Trophoblast cell (in vitro differentiated cells and primary cell): ENCODE results near the gene RAB8A.

Experiments
- DNase-seq, 2 donors: peaks; one replicate each; pipeline ENCODE4 v3.0.0-alpha.2; 2016
- H2AFZ ChIP-seq: 2 replicates; pipeline ENCODE4 v1.6.1; 2013; ENCODE audit warnings: low read length, moderate library complexity, mild to moderate bottlenecking; ENCODE audit not compliant: insufficient read depth, poor library complexity
- H2AK5ac ChIP-seq: 2 replicates; pipeline ENCODE4 v1.6.1; 2013; ENCODE audit warnings: mild to moderate bottlenecking, low read length
- H2BK120ac ChIP-seq: 2 replicates; pipeline ENCODE4 v1.6.1; 2013; ENCODE audit warnings: low read length, mild to moderate bottlenecking, moderate library complexity; ENCODE audit not compliant: insufficient read depth, poor library complexity
- H2BK12ac ChIP-seq: 2 replicates; pipeline ENCODE4 v1.6.1; 2013; ENCODE audit warnings: mild to moderate bottlenecking, low read length, moderate library complexity
- H2BK5ac ChIP-seq: 2 replicates; pipeline ENCODE4 v1.6.1; 2013; ENCODE audit warnings: low read length, low read depth, moderate library complexity, mild to moderate bottlenecking; ENCODE audit not compliant: poor library complexity
- H3K14ac ChIP-seq: 2 replicates; pipeline ENCODE4 v1.6.1; 2013; ENCODE audit warnings: mild to moderate bottlenecking, low read length
- H3K18ac ChIP-seq: 2 replicates; pipeline ENCODE4 v1.6.1; 2013; ENCODE audit warnings: mild to moderate bottlenecking, low read length
- H3K23ac ChIP-seq: 2 replicates; pipeline ENCODE4 v1.6.1; 2013; ENCODE audit warnings: low read length
- H3K27ac ChIP-seq: 2 replicates; pipeline ENCODE4 v1.5.1; 2013; ENCODE audit warnings: low read depth, mild to moderate bottlenecking, inconsistent platforms, low read length, moderate library complexity
- H3K27me3 ChIP-seq: 2 replicates; pipeline ENCODE4 v1.6.1; 2013; ENCODE audit warnings: inconsistent platforms, mild to moderate bottlenecking, low read length, moderate library complexity; ENCODE audit not compliant: insufficient read depth
- H3K36me3 ChIP-seq, 2 experiments: 1 replicate in 1 of 2; 2 replicates in 1 of 2; pipeline ENCODE4 v1.6.1; 2013; ENCODE audit warnings: low read length in 2 of 2, mild to moderate bottlenecking in 2 of 2, moderate library complexity in 1 of 2; ENCODE audit not compliant: insufficient read depth in 2 of 2, control insufficient read depth in 1 of 2
- H3K4ac ChIP-seq: 2 replicates; pipeline ENCODE4 v1.6.1; 2013; ENCODE audit warnings: low read depth, mild to moderate bottlenecking, low read length, moderate library complexity
- H3K4me1 ChIP-seq, 2 experiments: 1 replicate in 1 of 2; 2 replicates in 1 of 2; pipeline ENCODE4 v1.6.1; 2013; ENCODE audit warnings: low read length in 2 of 2, mild to moderate bottlenecking in 2 of 2, moderate library complexity in 1 of 2; ENCODE audit not compliant: insufficient read depth in 2 of 2, control insufficient read depth in 1 of 2
- H3K4me2 ChIP-seq: 2 replicates; pipeline ENCODE4 v1.6.1; 2013; ENCODE audit warnings: inconsistent platforms, mild to moderate bottlenecking, low read length, moderate library complexity
- H3K4me3 ChIP-seq: 2 replicates; pipeline ENCODE4 v1.5.1; 2013; ENCODE audit warnings: mild to moderate bottlenecking, low read depth, low read length, inconsistent platforms
- H3K79me1 ChIP-seq: one replicate; pipeline ENCODE4 v1.6.1; 2013; ENCODE audit warnings: low read length
- H3K79me2 ChIP-seq: 2 replicates; pipeline ENCODE4 v1.6.1; 2013; ENCODE audit warnings: low read length, mild to moderate bottlenecking; ENCODE audit not compliant: control insufficient read depth, insufficient read depth, poor library complexity
- H3K9ac ChIP-seq: 2 replicates; pipeline ENCODE4 v1.6.1; 2013; ENCODE audit warnings: mild to moderate bottlenecking, low read length
- H3K9me3 ChIP-seq: 2 replicates; pipeline ENCODE4 v1.6.1; 2013; ENCODE audit warnings: low read depth, mild to moderate bottlenecking, control low read depth, inconsistent platforms, low read length; ENCODE audit not compliant: insufficient read depth
- H4K12ac ChIP-seq: 2 replicates; pipeline ENCODE4 v1.6.1; 2013; ENCODE audit warnings: low read depth, mild to moderate bottlenecking, low read length, moderate library complexity
- H4K8ac ChIP-seq: 2 replicates; pipeline ENCODE4 v1.6.1; 2013; ENCODE audit warnings: low read depth, mild to moderate bottlenecking, low read length, moderate library complexity
- H4K91ac ChIP-seq: one replicate; pipeline ENCODE4 v1.6.1; 2013; ENCODE audit warnings: low read depth, mild to moderate bottlenecking, low read length, moderate library complexity
- WGBS: extraction: QIAGEN DNeasy Blood & Tissue Kit; methylation state at CpG from one replicate; pipeline ENCODE4 v1.1.7; 2013; ENCODE audit warnings: missing lambda C conversion rate; ENCODE audit not compliant: insufficient read length, insufficient coverage; ENCODE audit errors: extremely low coverage; 5-methylcytosine and 5-hydroxymethylcytosine counted together

Gene RAB8A

GRCh38 chr19:16166417-16166816 is 54.7 kb downstream of the RAB8A start:
- no peak overlapping the region for H3K27ac ChIP-seq
- H3K9me3 ChIP-seq = peaks cover 2% of the 10 kb centered on the region
- H3K36me3 ChIP-seq = no peaks in the 10 kb centered on the region
- DNase-seq = no peak
- H2BK12ac ChIP-seq = no peak overlapping the region
- no peak overlapping the region for H3K23ac ChIP-seq
- no peak overlapping the region for H3K4me2 ChIP-seq
- no peak overlapping the region for H2BK5ac ChIP-seq
- no peaks in the 10 kb centered on the region for H3K79me2 ChIP-seq
- H2AFZ ChIP-seq = no peak overlapping the region
- H4K91ac ChIP-seq = no peak overlapping the region
- H4K12ac ChIP-seq = no peak overlapping the region
- no peaks in the 10 kb centered on the region for H3K4me1 ChIP-seq
- H3K14ac ChIP-seq = no peak overlapping the region
- no CpG with 5 or more reads among the region's 1 CpG for WGBS
- no peaks in the 10 kb centered on the region for H3K27me3 ChIP-seq
- no peak overlapping the region for H2AK5ac ChIP-seq
- H3K18ac ChIP-seq = no peak overlapping the region
- H3K79me1 ChIP-seq = no peaks in the 10 kb centered on the region
- no peak overlapping the region for H3K9ac ChIP-seq
- H3K4ac ChIP-seq = no peak overlapping the region
- H4K8ac ChIP-seq = no peak overlapping the region
- no peak overlapping the region for H2BK120ac ChIP-seq
- H3K4me3 ChIP-seq = no peak overlapping the region

GRCh38 chr19:16167055-16167454 is 55.4 kb downstream of the RAB8A start:
- Histone ChIP-seq H2BK120ac (no peak overlapping the region), H3K9ac (no peak overlapping the region), H3K79me1 (no peaks in the 10 kb centered on the region), H3K4ac (no peak overlapping the region), H2BK12ac (no peak overlapping the region), H3K4me3 (no peak overlapping the region), H2AFZ (no peak overlapping the region), H4K12ac (no peak overlapping the region), H3K18ac (no peak overlapping the region), H4K8ac (no peak overlapping the region), H3K27ac (no peak overlapping the region), H3K4me1 (no peaks in the 10 kb centered on the region), H3K14ac (no peak overlapping the region), H4K91ac (no peak overlapping the region), H3K23ac (no peak overlapping the region), H2AK5ac (no peak overlapping the region), H3K79me2 (no peaks in the 10 kb centered on the region), H3K4me2 (no peak overlapping the region), H3K36me3 (no peaks in the 10 kb centered on the region), H3K9me3 (peaks cover 4% of the 10 kb centered on the region), H2BK5ac (no peak overlapping the region), H3K27me3 (no peaks in the 10 kb centered on the region)
- WGBS = no CpG with 5 or more reads among the region's 5 CpGs
- DNase-seq = no peak

- Histone ChIP-seq H3K4me2 (no peak overlapping the region), H3K4me1 (peaks cover 3 to 5% of the 10 kb centered on the region in 2 experiments), H3K14ac (no peak overlapping the region), H3K79me2 (no peaks in the 10 kb centered on the region), H3K23ac (no peak overlapping the region), H4K8ac (no peak overlapping the region), H2BK12ac (no peak overlapping the region), H3K9ac (no peak overlapping the region), H3K4me3 (no peak overlapping the region), H3K9me3 (peaks cover 4% of the 10 kb centered on the region), H2BK120ac (no peak overlapping the region), H3K27me3 (no peaks in the 10 kb centered on the region), H3K4ac (no peak overlapping the region), H3K27ac (no peak overlapping the region), H2AFZ (no peak overlapping the region), H2AK5ac (no peak overlapping the region), H4K12ac (no peak overlapping the region), H3K36me3 (no peaks in the 10 kb centered on the region), H2BK5ac (no peak overlapping the region), H3K18ac (no peak overlapping the region), H3K79me1 (no peaks in the 10 kb centered on the region), H4K91ac (no peak overlapping the region)
- no peak for DNase-seq
- WGBS = no CpG with 5 or more reads among the region's 2 CpGs
These were observed 56.9 kb downstream of the RAB8A start for GRCh38 chr19:16168465-16169081.

GRCh38 chr19:16170134-16170533 is 58.4 kb downstream of the RAB8A start:
- peaks cover 6% of the 10 kb centered on the region for H3K9me3 ChIP-seq
- no peak overlapping the region for H3K4me2 ChIP-seq
- peaks cover 3 to 5% of the 10 kb centered on the region in 2 experiments for H3K4me1 ChIP-seq
- WGBS = no CpG with 5 or more reads among the region's 1 CpG
- no peak overlapping the region for H3K14ac ChIP-seq
- H3K4ac ChIP-seq = no peak overlapping the region
- H2BK5ac ChIP-seq = no peak overlapping the region
- no peaks in the 10 kb centered on the region for H3K79me1 ChIP-seq
- H4K12ac ChIP-seq = no peak overlapping the region
- H2AFZ ChIP-seq = no peak overlapping the region
- no peak overlapping the region for H3K27ac ChIP-seq
- H4K91ac ChIP-seq = no peak overlapping the region
- H3K79me2 ChIP-seq = no peaks in the 10 kb centered on the region
- no peak overlapping the region for H3K9ac ChIP-seq
- no peak overlapping the region for H2AK5ac ChIP-seq
- H4K8ac ChIP-seq = no peak overlapping the region
- H3K4me3 ChIP-seq = no peak overlapping the region
- no peak overlapping the region for H2BK12ac ChIP-seq
- H2BK120ac ChIP-seq = no peak overlapping the region
- H3K36me3 ChIP-seq = no peaks in the 10 kb centered on the region
- no peak overlapping the region for H3K23ac ChIP-seq
- no peak overlapping the region for H3K18ac ChIP-seq
- DNase-seq = no peak
- H3K27me3 ChIP-seq = no peaks in the 10 kb centered on the region
